GM12872 (cell line): ENCODE data around the gene SCG5.

Source experiments
- CTCF ChIP-seq: IDR thresholded peaks from 3 replicates; pipeline ENCODE4 v1.5.1; 2011; ENCODE audit warnings: low read depth, mild to moderate bottlenecking, low read length, moderate library complexity; ENCODE audit not compliant: insufficient read depth

Gene SCG5

GRCh38 chr15:32736701-32737061 is 95.2 kb downstream of the SCG5 start:
- no peak for TF ChIP-seq CTCF

- no peak for TF ChIP-seq CTCF
These were observed 95.8 kb downstream of the SCG5 start for GRCh38 chr15:32737304-32737703.

- TF ChIP-seq CTCF = no peak
These were observed 97.2 kb downstream of the SCG5 start for GRCh38 chr15:32738666-32739065.

GRCh38 chr15:32739522-32740063 is 98.1 kb downstream of the SCG5 start:
- TF ChIP-seq CTCF = no peak

GRCh38 chr15:32743411-32744140 is 102.1 kb downstream of the SCG5 start:
- TF ChIP-seq CTCF = no peak

- TF ChIP-seq CTCF = no peak
These were observed 104.8 kb downstream of the SCG5 start for GRCh38 chr15:32746116-32746857.
